ENCODE results near the gene ARFGAP2.

Gene ARFGAP2

DNA sequence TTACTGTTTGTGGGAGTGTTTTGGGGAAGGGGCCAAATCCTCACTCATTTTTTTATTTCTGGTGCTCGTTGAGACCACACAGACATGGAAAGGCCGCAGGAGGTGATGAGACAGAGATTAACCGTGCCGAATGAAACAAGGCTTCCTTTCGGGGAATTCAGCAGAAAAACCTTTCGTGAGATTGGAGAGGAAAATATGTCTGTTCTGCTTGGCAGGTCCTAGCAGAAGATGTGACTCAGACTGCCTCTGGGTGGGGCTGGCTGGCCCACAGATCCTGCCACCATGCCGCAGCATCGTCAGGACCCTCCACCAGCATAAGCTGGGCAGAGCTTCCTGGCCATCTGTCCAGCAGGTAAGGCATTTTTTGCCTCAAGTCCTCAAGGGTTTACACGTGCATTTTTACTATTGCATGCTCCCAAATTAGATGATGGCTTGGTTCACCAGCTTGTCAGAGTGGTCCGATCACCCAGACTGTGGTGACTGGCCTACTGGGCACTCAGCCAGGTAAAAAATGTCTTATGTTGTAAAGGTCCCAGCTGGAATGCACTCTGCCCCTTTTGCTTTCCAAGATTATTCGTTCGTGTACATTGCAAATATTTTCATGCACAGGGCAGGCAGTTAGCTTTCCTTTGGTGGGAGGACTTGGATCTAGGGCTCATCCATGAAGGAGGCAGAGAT lies 39.6 kb upstream of the ARFGAP2 start:
- Histone ChIP-seq H3K27me3 (ENCODE audit: insufficient read depth, low read depth) (no peaks in the 10 kb centered on the region), H2AFZ (ENCODE audit: low read depth) (peak overlapping the region; percentile 98; the same call in 1 of the 2 replicates), H3K79me2 (ENCODE audit: insufficient read depth, low read depth) (peaks cover 6% of the 10 kb centered on the region; the same call in 1 of the 2 replicates), H4K20me1 (ENCODE audit: insufficient read depth) (no peaks in the 10 kb centered on the region), H3K4me3 (IDR thresholded peaks at IDR 0.05; ENCODE audit: insufficient read depth, low read depth, low read length) (no peak overlapping the region), H3K36me3 (ENCODE audit: insufficient read depth) (no peaks in the 10 kb centered on the region), H3K9ac (peak overlapping the region; percentile 96; the same call in 1 of the 2 replicates), H3K4me1 (ENCODE audit: low read depth, poor library complexity, severe bottlenecking) (peaks cover 16% of the 10 kb centered on the region), H3K4me2 (peak overlapping the region; percentile 97), H3K27ac (peak overlapping the region; percentile 97; the same call in 1 of the 2 replicates)
- TF ChIP-seq, protein P1, sequence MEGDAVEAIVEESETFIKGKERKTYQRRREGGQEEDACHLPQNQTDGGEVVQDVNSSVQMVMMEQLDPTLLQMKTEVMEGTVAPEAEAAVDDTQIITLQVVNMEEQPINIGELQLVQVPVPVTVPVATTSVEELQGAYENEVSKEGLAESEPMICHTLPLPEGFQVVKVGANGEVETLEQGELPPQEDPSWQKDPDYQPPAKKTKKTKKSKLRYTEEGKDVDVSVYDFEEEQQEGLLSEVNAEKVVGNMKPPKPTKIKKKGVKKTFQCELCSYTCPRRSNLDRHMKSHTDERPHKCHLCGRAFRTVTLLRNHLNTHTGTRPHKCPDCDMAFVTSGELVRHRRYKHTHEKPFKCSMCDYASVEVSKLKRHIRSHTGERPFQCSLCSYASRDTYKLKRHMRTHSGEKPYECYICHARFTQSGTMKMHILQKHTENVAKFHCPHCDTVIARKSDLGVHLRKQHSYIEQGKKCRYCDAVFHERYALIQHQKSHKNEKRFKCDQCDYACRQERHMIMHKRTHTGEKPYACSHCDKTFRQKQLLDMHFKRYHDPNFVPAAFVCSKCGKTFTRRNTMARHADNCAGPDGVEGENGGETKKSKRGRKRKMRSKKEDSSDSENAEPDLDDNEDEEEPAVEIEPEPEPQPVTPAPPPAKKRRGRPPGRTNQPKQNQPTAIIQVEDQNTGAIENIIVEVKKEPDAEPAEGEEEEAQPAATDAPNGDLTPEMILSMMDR (conservative IDR thresholded peaks at IDR 0.05; ENCODE audit: low read depth, low read length): no peak

DNA sequence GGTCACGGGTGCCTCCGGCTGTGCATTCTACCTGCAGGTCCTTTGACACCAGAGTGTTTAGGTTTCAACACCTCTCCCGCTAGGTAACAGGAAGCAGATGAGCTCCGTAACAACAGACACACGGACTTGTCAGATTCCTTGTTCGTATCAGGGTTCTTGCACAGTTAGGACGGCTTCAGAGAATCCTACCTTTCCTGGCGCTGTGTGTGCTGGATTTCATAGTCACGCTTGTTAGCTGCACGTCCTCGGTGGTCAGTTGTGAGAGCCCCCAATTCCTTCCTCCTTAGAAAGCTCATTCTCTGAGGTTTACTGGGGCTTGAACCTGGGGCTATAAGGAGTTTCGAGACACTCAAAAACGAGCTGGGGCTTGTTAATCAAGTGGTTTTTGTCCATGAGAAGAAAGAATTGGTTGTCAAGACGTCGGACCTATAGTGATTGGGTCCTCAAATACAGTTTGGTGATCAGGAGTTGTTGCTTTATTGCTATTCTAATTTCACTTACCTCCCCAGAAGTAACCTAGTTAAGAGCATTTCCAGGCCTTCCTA lies 38.8 kb upstream of the ARFGAP2 start:
- H4K20me1 ChIP-seq (ENCODE audit: insufficient read depth): no peaks in the 10 kb centered on the region
- peak overlapping the region; percentile 97 for H3K4me2 ChIP-seq
- peaks cover 15% of the 10 kb centered on the region for H3K4me1 ChIP-seq (ENCODE audit: low read depth, poor library complexity, severe bottlenecking)
- TF ChIP-seq, protein P1 (conservative IDR thresholded peaks at IDR 0.05; ENCODE audit: low read depth, low read length): no peak
- H3K79me2 ChIP-seq (ENCODE audit: insufficient read depth, low read depth): peaks cover 6% of the 10 kb centered on the region; the same call in 1 of the 2 replicates
- H3K27ac ChIP-seq: peak overlapping the region; percentile 97
- H3K4me3 ChIP-seq (IDR thresholded peaks at IDR 0.05; ENCODE audit: insufficient read depth, low read depth, low read length): no peak overlapping the region
- H3K36me3 ChIP-seq (ENCODE audit: insufficient read depth): no peaks in the 10 kb centered on the region
- H3K27me3 ChIP-seq (ENCODE audit: insufficient read depth, low read depth): no peaks in the 10 kb centered on the region
- peak overlapping the region; percentile 96 for H3K9ac ChIP-seq
- H2AFZ ChIP-seq (ENCODE audit: low read depth): peak overlapping the region; percentile 98

DNA sequence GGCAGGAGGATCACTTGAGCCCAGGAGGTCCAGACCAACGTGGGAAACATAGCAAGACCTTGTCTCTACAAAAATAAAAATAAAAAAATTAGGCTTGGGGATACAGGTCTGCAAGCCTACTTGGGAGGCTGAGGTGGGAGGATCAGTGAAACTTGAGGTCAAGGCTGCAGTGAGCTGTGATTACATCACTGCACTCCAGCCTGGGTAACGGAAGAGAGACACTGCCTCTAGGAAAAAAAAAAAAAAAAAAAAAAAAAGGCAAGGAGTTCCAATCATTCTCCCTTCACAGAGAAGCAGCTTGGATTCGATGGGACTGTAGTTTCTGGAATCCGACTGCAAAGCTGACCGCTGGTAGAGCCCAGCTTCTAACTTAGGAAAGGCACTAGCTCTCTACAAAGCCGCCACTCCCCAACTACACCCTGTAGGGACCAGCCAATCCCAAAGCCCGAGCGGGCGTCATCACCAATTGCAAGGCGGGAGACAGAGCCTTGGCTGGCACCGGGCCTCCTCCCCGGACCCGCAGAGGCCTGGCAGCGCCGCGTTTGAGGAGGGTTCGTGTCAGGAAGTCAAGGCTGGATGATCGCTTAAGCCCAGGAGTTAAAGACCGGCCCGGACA lies 37.4 kb upstream of the ARFGAP2 start:
- Histone ChIP-seq H4K20me1 (ENCODE audit: insufficient read depth) (no peaks in the 10 kb centered on the region), H2AFZ (ENCODE audit: low read depth) (peak overlapping the region; percentile 98), H3K4me2 (peak overlapping the region; percentile 97; the same call in 1 of the 2 replicates), H3K36me3 (ENCODE audit: insufficient read depth) (no peaks in the 10 kb centered on the region), H3K9ac (peak overlapping the region; percentile 96), H3K27me3 (ENCODE audit: insufficient read depth, low read depth) (no peaks in the 10 kb centered on the region), H3K4me1 (ENCODE audit: low read depth, poor library complexity, severe bottlenecking) (peaks cover 10% of the 10 kb centered on the region), H3K4me3 (IDR thresholded peaks at IDR 0.05; ENCODE audit: insufficient read depth, low read depth, low read length) (no peak overlapping the region), H3K27ac (peak overlapping the region; percentile 44), H3K79me2 (ENCODE audit: insufficient read depth, low read depth) (peaks cover 6% of the 10 kb centered on the region; the same call in 1 of the 2 replicates)
- TF ChIP-seq, protein P1 (conservative IDR thresholded peaks at IDR 0.05; ENCODE audit: low read depth, low read length): no peak

DNA sequence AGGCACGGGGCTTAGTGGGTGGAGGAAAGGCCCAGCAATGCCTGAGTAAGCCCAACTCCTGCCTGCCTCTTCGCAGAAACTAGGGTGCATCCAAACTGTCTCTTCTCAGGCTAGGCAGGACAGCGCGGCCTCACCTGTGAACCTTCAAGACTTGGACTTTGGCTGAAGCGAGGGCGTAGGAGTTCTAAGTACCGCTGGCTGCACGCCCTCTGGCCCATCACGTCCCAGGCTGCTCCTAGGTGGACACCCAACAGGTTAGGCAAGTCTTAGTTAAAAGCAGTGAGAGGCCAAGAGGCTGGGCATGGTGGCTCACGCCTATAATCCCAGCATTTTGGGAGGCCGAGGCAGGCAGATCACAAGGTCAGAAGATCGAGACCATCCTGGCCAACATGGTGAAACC lies 36.3 kb upstream of the ARFGAP2 start:
- TF ChIP-seq, protein P1 (conservative IDR thresholded peaks at IDR 0.05; ENCODE audit: low read depth, low read length): no peak
- no peak overlapping the region for H3K4me2 ChIP-seq

More for the DNA sequence above, 36.3 kb upstream of the ARFGAP2 start:
- H3K36me3 ChIP-seq (ENCODE audit: insufficient read depth): no peaks in the 10 kb centered on the region
- peaks cover 10% of the 10 kb centered on the region for H3K4me1 ChIP-seq (ENCODE audit: low read depth, poor library complexity, severe bottlenecking)
- H3K79me2 ChIP-seq (ENCODE audit: insufficient read depth, low read depth): peaks cover 6% of the 10 kb centered on the region; the same call in 1 of the 2 replicates
- no peaks in the 10 kb centered on the region for H4K20me1 ChIP-seq (ENCODE audit: insufficient read depth)
- no peak overlapping the region for H3K4me3 ChIP-seq (IDR thresholded peaks at IDR 0.05; ENCODE audit: insufficient read depth, low read depth, low read length)
- no peaks in the 10 kb centered on the region for H3K27me3 ChIP-seq (ENCODE audit: insufficient read depth, low read depth)
- H2AFZ ChIP-seq (ENCODE audit: low read depth): no peak overlapping the region
- H3K9ac ChIP-seq: no peak overlapping the region
- no peak overlapping the region for H3K27ac ChIP-seq

Data from KMS-11 (cell line).